GM10248 (cell line): ENCODE measurements around the gene VIPR2.

Experiments used
- CTCF ChIA-PET: fragments of 300-600 bp; sonication (Branson Sonifier 250); formaldehyde crosslinking; extraction: SDS; loops from one replicate; lab custom pipeline; 2021; ENCODE audit warnings: antibody characterized with exemption; lab: Yijun Ruan, JAX
- POLR2A ChIA-PET: fragments of 350-650 bp; sonication (Branson Sonifier 250); formaldehyde crosslinking; extraction: SDS; loops from one replicate; lab custom pipeline; 2020; ENCODE audit warnings: antibody characterized with exemption; lab: Yijun Ruan, JAX
- DNase-seq: peaks from one replicate; pipeline ENCODE4 v3.0.0; 2012; ENCODE audit errors: extremely low spot score
- CTCF ChIP-seq: IDR thresholded peaks from 2 replicates; pipeline ENCODE4 v1.5.1; 2012; ENCODE audit warnings: mild to moderate bottlenecking, low read depth; ENCODE audit errors: extremely low read depth, missing control alignments, control extremely low read depth

The VIPR2 gene

GRCh38 chr7:159152816-159153215 lies 8.1 kb upstream of the VIPR2 start:
- DNase-seq = no peak
- ChIA-PET CTCF (interaction anchor here (1.1 kb wide), 1 partner anchor 10 kb away, joined by 3 read pairs; no protein-coding TSS in a partner anchor), POLR2A (no interaction called here)
- TF ChIP-seq CTCF = no peak

GRCh38 chr7:159151231-159151630 lies 6.6 kb upstream of the VIPR2 start:
- no peak for TF ChIP-seq CTCF
- ChIA-PET CTCF (interaction anchor here (0.8 kb wide), 1 partner anchor 17 kb away, joined by 3 read pairs; no protein-coding TSS in a partner anchor), POLR2A (no interaction called here)
- DNase-seq = no peak

- CTCF ChIA-PET = no interaction called here
- POLR2A ChIA-PET = no interaction called here
- DNase-seq = no peak
- no peak for TF ChIP-seq CTCF
These were observed 4.8 kb upstream of the VIPR2 start for GRCh38 chr7:159149488-159149887.

DNA sequence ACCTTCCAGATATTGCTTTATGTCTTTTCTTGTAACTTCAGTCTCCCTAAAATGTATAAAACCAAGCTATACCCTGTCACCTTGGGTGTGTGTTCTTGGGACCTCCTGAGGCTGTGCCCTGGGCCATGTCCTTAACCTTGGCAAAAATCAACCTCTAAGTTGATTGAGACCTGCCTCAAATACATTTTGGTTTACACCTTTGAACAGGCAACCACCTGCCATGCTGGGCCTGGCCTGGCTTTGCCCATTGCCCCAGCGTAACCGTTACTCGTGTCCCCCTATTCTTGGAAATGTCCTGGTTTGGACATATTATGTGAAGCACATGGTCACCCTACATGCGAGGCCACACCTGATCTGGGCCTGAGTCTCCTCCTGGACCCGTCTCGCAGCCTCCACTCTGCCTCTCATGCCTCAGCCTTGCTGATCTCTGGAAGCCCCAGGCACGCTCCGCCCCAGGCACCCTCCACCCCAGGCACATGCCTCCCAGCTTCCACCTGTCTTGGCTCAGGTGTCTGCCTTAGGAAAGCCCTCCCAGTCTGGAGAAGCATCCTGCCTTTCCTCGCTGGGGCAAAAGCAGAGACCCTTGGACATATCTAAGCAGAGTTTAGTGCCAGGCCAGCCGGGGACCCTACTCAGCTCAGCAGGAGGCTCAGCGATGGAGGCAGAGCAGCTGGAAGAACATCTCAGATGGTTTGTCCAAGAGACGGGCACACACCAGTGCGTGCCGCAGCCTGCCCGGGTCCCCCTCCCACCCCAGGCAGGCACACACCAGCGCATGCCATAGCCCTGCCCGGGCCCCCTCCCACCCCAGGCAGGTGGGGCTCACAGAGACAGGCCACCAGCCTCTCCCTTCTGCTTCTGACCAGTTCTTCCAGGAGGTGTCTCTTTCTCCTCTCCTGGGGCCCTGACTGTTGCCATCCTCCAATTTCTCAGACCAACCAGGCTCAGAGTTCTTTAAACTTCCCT lies 4.0 kb upstream of the VIPR2 start:
- TF ChIP-seq CTCF = no peak
- DNase-seq = no peak
- ChIA-PET CTCF (no interaction called here), POLR2A (no interaction called here)

DNA sequence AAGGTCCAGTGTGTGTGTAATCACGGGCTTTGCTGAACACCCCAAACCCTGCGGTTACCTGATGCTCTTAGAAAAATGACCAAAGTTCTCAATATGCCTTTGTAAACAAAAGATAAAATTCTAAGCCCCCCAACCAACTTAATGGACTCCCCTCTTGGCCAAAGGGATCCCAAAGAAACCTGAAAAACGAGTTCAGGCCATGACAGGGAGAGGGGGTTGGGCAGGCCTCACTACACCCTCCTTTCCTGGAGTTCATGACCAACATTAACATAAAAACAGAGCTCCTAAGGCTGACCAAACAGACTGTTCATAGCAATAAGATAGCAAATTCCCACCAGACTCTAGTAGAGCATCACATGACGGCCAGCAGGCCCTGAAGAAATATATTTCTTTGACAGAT lies 3.0 kb upstream of the VIPR2 start:
- CTCF ChIA-PET = no interaction called here
- POLR2A ChIA-PET = no interaction called here
- TF ChIP-seq CTCF = no peak
- no peak for DNase-seq

- TF ChIP-seq CTCF = no peak
- DNase-seq = no peak
- ChIA-PET POLR2A (no interaction called here), CTCF (no interaction called here)
These were observed 2.6 kb upstream of the VIPR2 start for GRCh38 chr7:159147246-159147645.
